Measurements from ENCODE around the gene ARHGAP24. TPM values are rescaled to one million over a fixed set of nuclear protein-coding genes. Genes with fewer than 3 reads are reported as not detected.
A peak's percentile ranks its signal among the peaks of the same experiment; 100 is the strongest.

The ARHGAP24 gene
- polyA plus RNA-seq, 1 of the 3 experiments (the other 2 are of a cell fraction): 1.4 TPM

DNA sequence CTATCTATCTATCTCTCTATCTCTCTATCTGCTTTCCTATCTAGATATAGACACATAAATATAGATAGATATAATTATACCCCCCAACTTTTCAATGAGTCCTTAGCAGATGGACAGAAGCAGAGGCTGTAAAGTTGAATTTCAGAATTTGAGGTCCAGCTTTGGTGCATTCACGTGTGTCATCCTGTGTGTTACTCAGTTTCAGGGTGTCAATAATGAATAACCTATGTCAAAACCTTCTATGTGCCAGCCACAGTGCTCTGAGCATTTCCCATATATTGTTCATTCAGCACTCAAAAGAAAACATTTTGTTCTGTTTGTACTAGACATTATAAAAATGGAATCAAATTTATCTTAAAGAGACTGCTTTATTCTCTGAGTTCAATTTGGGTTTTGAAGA lies 310.0 kb downstream of the ARHGAP24 start:
- H3K4me2 ChIP-seq: no peak overlapping the region
- ChIA-PET CTCF (no interaction called here), POLR2A (no interaction called here)
- no peak overlapping the region for H2AFZ ChIP-seq (ENCODE audit: low read depth)
- no peak overlapping the region for H3K9ac ChIP-seq
- H3K27me3 ChIP-seq (ENCODE audit: insufficient read depth): no peaks in the 10 kb centered on the region
- H3K9me3 ChIP-seq: no peaks in the 10 kb centered on the region
- H4K20me1 ChIP-seq (ENCODE audit: insufficient read depth): no peaks in the 10 kb centered on the region
- H3K79me2 ChIP-seq (ENCODE audit: insufficient read depth): peaks cover 21% of the 10 kb centered on the region
- peaks cover 0 to 9% of the 10 kb centered on the region in 2 experiments; a peak in 1 of 4 replicates for H3K4me1 ChIP-seq (ENCODE audit: control insufficient read depth in 1 of 2, insufficient read depth in 2 of 2, low read depth in 1 of 2, low read length in 1 of 2)
- peaks cover 18% of the 10 kb centered on the region for H3F3A ChIP-seq (replicated peaks; ENCODE audit: insufficient read depth)
- WGBS (ENCODE audit: low lambda C conversion rate): 82% methylated on average over 1 of the region's 1 CpG
- no peaks in the 10 kb centered on the region for H3K9me2 ChIP-seq
- H3K27ac ChIP-seq (ENCODE audit: low read depth in 2 of 2, low read length in 1 of 2): peak overlapping the region in 1 of 2 experiments; percentile 92; a peak in 2 of 4 replicates
- H3K4me3 ChIP-seq (ENCODE audit: low read depth in 2 of 2, low read length in 1 of 2): no peak overlapping the region
- peaks cover 0 to 4% of the 10 kb centered on the region in 2 experiments for H3K36me3 ChIP-seq (replicated peaks in 1 of 2; ENCODE audit: control insufficient read depth in 1 of 2, insufficient read depth in 2 of 2, low read length in 1 of 2)
- TF ChIP-seq, protein P1, sequence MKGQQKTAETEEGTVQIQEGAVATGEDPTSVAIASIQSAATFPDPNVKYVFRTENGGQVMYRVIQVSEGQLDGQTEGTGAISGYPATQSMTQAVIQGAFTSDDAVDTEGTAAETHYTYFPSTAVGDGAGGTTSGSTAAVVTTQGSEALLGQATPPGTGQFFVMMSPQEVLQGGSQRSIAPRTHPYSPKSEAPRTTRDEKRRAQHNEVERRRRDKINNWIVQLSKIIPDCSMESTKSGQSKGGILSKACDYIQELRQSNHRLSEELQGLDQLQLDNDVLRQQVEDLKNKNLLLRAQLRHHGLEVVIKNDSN (IDR thresholded peaks at IDR 0.05; ENCODE audit: borderline replicate concordance, low read depth): no peak
- no peak for TF ChIP-seq RCOR1 (IDR thresholded peaks at IDR 0.05; ENCODE audit: low read length)
- no peak for TF ChIP-seq YY1 (IDR thresholded peaks at IDR 0.05; ENCODE audit: low read depth)
- TF ChIP-seq EZH2phosphoT487 (IDR thresholded peaks at IDR 0.05; ENCODE audit: borderline replicate concordance, low read depth): no peak
- no peak for TF ChIP-seq SMC3 (IDR thresholded peaks at IDR 0.05; ENCODE audit: low read depth, low read length)
- no peak for TF ChIP-seq MEF2A (IDR thresholded peaks at IDR 0.05; ENCODE audit: borderline replicate concordance, low read depth)
- no peak for TF ChIP-seq POLR2AphosphoS5 (IDR thresholded peaks at IDR 0.05; ENCODE audit: low read depth, low read length)
- TF ChIP-seq, protein P2, sequence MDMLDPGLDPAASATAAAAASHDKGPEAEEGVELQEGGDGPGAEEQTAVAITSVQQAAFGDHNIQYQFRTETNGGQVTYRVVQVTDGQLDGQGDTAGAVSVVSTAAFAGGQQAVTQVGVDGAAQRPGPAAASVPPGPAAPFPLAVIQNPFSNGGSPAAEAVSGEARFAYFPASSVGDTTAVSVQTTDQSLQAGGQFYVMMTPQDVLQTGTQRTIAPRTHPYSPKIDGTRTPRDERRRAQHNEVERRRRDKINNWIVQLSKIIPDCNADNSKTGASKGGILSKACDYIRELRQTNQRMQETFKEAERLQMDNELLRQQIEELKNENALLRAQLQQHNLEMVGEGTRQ (IDR thresholded peaks at IDR 0.05; ENCODE audit: borderline replicate concordance, low read depth, low read length): no peak
- no peak for TF ChIP-seq EP300 (IDR thresholded peaks at IDR 0.05; ENCODE audit: borderline replicate concordance in 1 of 2, low read depth in 1 of 2, low read length in 1 of 2)
- TF ChIP-seq NRF1 (IDR thresholded peaks at IDR 0.05; ENCODE audit: low read depth, low read length): no peak
- DNase-seq: no peak

DNA sequence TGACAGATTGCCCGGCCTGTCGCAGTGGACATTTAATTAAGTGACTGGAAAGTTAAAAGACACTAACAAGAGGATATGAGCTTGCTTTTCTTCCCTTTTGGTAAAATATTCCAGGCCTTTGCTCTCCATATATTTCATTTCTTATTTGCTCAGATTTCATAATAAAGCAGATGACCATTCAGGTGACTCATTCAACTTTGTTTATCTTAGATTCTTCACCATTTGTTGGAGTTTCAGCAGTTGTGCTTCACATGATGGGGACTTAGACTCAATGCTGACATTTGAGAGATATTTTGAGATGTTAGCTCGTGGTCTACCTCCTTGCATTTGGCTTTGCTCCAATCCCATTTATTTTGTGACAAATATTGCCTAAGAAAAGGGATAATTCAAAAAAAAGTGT lies 312.2 kb downstream of the ARHGAP24 start:
- H3K4me1 ChIP-seq (ENCODE audit: control insufficient read depth in 1 of 2, insufficient read depth in 2 of 2, low read depth in 1 of 2, low read length in 1 of 2): peaks cover 0 to 10% of the 10 kb centered on the region in 2 experiments; a peak in 2 of 4 replicates

More for the DNA sequence above, 312.2 kb downstream of the ARHGAP24 start:
- peak overlapping the region; percentile 37; the same call in 1 of the 2 replicates for H2AFZ ChIP-seq (ENCODE audit: low read depth)
- DNase-seq: no peak
- no peaks in the 10 kb centered on the region for H3K36me3 ChIP-seq (replicated peaks in 1 of 2; ENCODE audit: control insufficient read depth in 1 of 2, insufficient read depth in 2 of 2, low read length in 1 of 2)
- H4K20me1 ChIP-seq (ENCODE audit: insufficient read depth): no peaks in the 10 kb centered on the region
- H3K4me3 ChIP-seq (ENCODE audit: low read depth in 2 of 2, low read length in 1 of 2): no peak overlapping the region
- peak overlapping the region; percentile 28; the same call in 1 of the 2 replicates for H3K9ac ChIP-seq
- H3K27me3 ChIP-seq (ENCODE audit: insufficient read depth): no peaks in the 10 kb centered on the region
- CTCF ChIA-PET: interaction anchor here (1.5 to 2.6 kb wide), 2 partner anchors 9 to 183 kb away, joined by 3 to 30 read pairs; no protein-coding TSS in a partner anchor
- no peaks in the 10 kb centered on the region for H3K9me2 ChIP-seq
- H3K4me2 ChIP-seq: no peak overlapping the region
- 61% methylated on average over 3 of the region's 3 CpGs for WGBS (ENCODE audit: low lambda C conversion rate)
- POLR2A ChIA-PET: no interaction called here
- H3K27ac ChIP-seq (ENCODE audit: low read depth in 2 of 2, low read length in 1 of 2): peak overlapping the region in 1 of 2 experiments; percentile 92; a peak in 2 of 4 replicates
- H3K79me2 ChIP-seq (ENCODE audit: insufficient read depth): peaks cover 17% of the 10 kb centered on the region
- TF ChIP-seq FOSL2 (IDR thresholded peaks at IDR 0.05; ENCODE audit: borderline replicate concordance, low read depth) (peak; percentile 47; the same call in 1 of the 2 replicates), TCF12 (IDR thresholded peaks at IDR 0.05) (peak; percentile 37; the same call in 1 of the 2 replicates), CHD2 (IDR thresholded peaks at IDR 0.05; ENCODE audit: low read length, partially characterized antibody) (no peak), JUND (IDR thresholded peaks at IDR 0.05) (peak; percentile 25; the same call in 1 of the 2 replicates), NFIC (IDR thresholded peaks at IDR 0.05; ENCODE audit: borderline replicate concordance) (peak; percentile 19; the same call in 1 of the 2 replicates)
- TF ChIP-seq, protein P3, sequence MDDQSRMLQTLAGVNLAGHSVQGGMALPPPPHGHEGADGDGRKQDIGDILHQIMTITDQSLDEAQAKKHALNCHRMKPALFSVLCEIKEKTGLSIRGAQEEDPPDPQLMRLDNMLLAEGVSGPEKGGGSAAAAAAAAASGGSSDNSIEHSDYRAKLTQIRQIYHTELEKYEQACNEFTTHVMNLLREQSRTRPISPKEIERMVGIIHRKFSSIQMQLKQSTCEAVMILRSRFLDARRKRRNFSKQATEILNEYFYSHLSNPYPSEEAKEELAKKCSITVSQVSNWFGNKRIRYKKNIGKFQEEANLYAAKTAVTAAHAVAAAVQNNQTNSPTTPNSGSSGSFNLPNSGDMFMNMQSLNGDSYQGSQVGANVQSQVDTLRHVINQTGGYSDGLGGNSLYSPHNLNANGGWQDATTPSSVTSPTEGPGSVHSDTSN (IDR thresholded peaks at IDR 0.05): no peak
- peaks cover 15% of the 10 kb centered on the region for H3F3A ChIP-seq (replicated peaks; ENCODE audit: insufficient read depth)
- no peaks in the 10 kb centered on the region for H3K9me3 ChIP-seq

All from SK-N-SH (cell line).